Lower leg skin (tissue), 3 donors: ENCODE measurements around the gene ALPP.

Experiments
- CTCF ChIP-seq, 3 donors: fragments of 450-650 bp; IDR thresholded peaks; one replicate each; pipeline ENCODE4 v1.5.1; 2016; ENCODE audit warnings: antibody characterized with exemption in 3 of 3, mild to moderate bottlenecking in 3 of 3, moderate library complexity in 2 of 3
- POLR2A ChIP-seq, 2 donors: fragments of 450-650 bp; IDR thresholded peaks; one replicate each; pipeline ENCODE4 v1.6.1; 2016 to 2017; ENCODE audit warnings: antibody characterized with exemption in 2 of 2, mild to moderate bottlenecking in 1 of 2, moderate library complexity in 1 of 2

GRCh38 chr2:232388324-232388891 lies 9.9 kb downstream of the ALPP start:
- TF ChIP-seq POLR2A (IDR thresholded peaks at IDR 0.05) (no peak), CTCF (IDR thresholded peaks at IDR 0.05) (no peak)
